Calu3 (cell line): ENCODE results near the gene DMD. TPM values are rescaled to one million over a fixed set of nuclear protein-coding genes. Genes with fewer than 3 reads are reported as not detected.

ENCODE experiments used
- BruUV-seq: library from RNA; stranded (reverse); fragments of 400-500 nt; replicated peaks from 2 replicates; lab custom pipeline; 2021; lab: Mats Ljungman, UMichigan
- CTCF ChIA-PET: fragments of 300-600 bp; sonication (Branson Sonifier 250); formaldehyde crosslinking; loops from one replicate; lab custom pipeline; 2022; ENCODE audit warnings: antibody characterized with exemption; lab: Charles Lee
- DNase-seq: peaks from one replicate; pipeline ENCODE4 v3.0.0; 2022
- H3K27ac Mint-ChIP-seq: one replicate; pipeline ENCODE4 v1.8.0; 2022; ENCODE audit warnings: mixed read lengths; ENCODE audit not compliant: unreplicated experiment
- H3K27me3 Mint-ChIP-seq: one replicate; pipeline ENCODE4 v1.8.0; 2022; ENCODE audit warnings: mixed read lengths; ENCODE audit not compliant: unreplicated experiment
- H3K36me3 Mint-ChIP-seq: one replicate; pipeline ENCODE4 v1.8.0; 2022; ENCODE audit warnings: mild to moderate bottlenecking, moderate library complexity, mixed read lengths; ENCODE audit not compliant: insufficient read depth, unreplicated experiment
- H3K4me1 Mint-ChIP-seq: one replicate; pipeline ENCODE4 v1.8.0; 2022; ENCODE audit warnings: mild to moderate bottlenecking, low read depth, mixed read lengths; ENCODE audit not compliant: unreplicated experiment
- H3K4me3 Mint-ChIP-seq: one replicate; pipeline ENCODE4 v1.8.0; 2022; ENCODE audit warnings: mild to moderate bottlenecking, low read depth, moderate library complexity, mixed read lengths; ENCODE audit not compliant: unreplicated experiment
- H3K9me3 Mint-ChIP-seq: one replicate; pipeline ENCODE4 v1.8.0; 2022; ENCODE audit warnings: low read depth, mixed read lengths; ENCODE audit not compliant: unreplicated experiment
- CTCF ChIP-seq: fragments of 200-600 bp; IDR thresholded peaks from one replicate; pipeline ENCODE4 v1.8.0; 2022; ENCODE audit warnings: antibody characterized with exemption; ENCODE audit not compliant: unreplicated experiment
- intact Hi-C: fragments of 100-400 bp; cut with micrococcal nuclease; formaldehyde crosslinking; loops from one replicate; pipeline ENCODE4 v1.10.0; 2022; ENCODE audit not compliant: unreplicated experiment
- total RNA-seq: library from RNA; stranded (reverse); gene quantifications from 2 replicates; pipeline ENCODE4 v1.2.3, GENCODE V29; 2022

Gene DMD
- total RNA-seq, 1 experiment from 2014 or later, result 11.6 TPM

GRCh38 chrX:31329298-31329697 is 1882.1 kb downstream of the DMD start:
- H3K4me1 Mint-ChIP-seq, result peaks cover 19% of the 10 kb centered on the region
- intact Hi-C loops, result no loop called here

GRCh38 chrX:31323658-31324057 is 1887.7 kb downstream of the DMD start:
- Mint-ChIP-seq H3K9me3 (no peaks in the 10 kb centered on the region), H3K27me3 (no peaks in the 10 kb centered on the region), H3K27ac (no peak overlapping the region), H3K36me3 (no peaks in the 10 kb centered on the region), H3K4me1 (no peaks in the 10 kb centered on the region), H3K4me3 (no peak overlapping the region)
- TF ChIP-seq CTCF, result no peak
- CTCF ChIA-PET, result no interaction called here
- intact Hi-C loops, result no loop called here
- DNase-seq, result no peak
- no TSS peak for BruUV-seq

More at GRCh38 chrX:31329298-31329697, 1882.1 kb downstream of the DMD start:
- Mint-ChIP-seq H3K9me3 (peaks cover 2% of the 10 kb centered on the region), H3K4me3 (no peak overlapping the region), H3K27ac (no peak overlapping the region), H3K27me3 (no peaks in the 10 kb centered on the region), H3K36me3 (no peaks in the 10 kb centered on the region)
- no peak for DNase-seq
- CTCF ChIA-PET, result no interaction called here
- BruUV-seq, result no TSS peak
- TF ChIP-seq CTCF, result no peak

GRCh38 chrX:31320740-31321139 is 1890.6 kb downstream of the DMD start:
- H3K36me3 Mint-ChIP-seq, result no peaks in the 10 kb centered on the region
- no peak for TF ChIP-seq CTCF
- no peak overlapping the region for H3K4me3 Mint-ChIP-seq
- no peaks in the 10 kb centered on the region for H3K27me3 Mint-ChIP-seq
- no peak for DNase-seq
- BruUV-seq, result no TSS peak
- intact Hi-C loops, result no loop called here
- H3K4me1 Mint-ChIP-seq, result no peaks in the 10 kb centered on the region
- no peak overlapping the region for H3K27ac Mint-ChIP-seq
- CTCF ChIA-PET, result no interaction called here
- no peaks in the 10 kb centered on the region for H3K9me3 Mint-ChIP-seq

- CTCF ChIA-PET, result no interaction called here
- BruUV-seq, result no TSS peak
Measured at GRCh38 chrX:31319586-31319985, 1891.8 kb downstream of the DMD start.

More at GRCh38 chrX:31319586-31319985, 1891.8 kb downstream of the DMD start:
- no peak for TF ChIP-seq CTCF
- no peak overlapping the region for H3K4me3 Mint-ChIP-seq
- no peak for DNase-seq
- no peaks in the 10 kb centered on the region for H3K27me3 Mint-ChIP-seq
- no peak overlapping the region for H3K27ac Mint-ChIP-seq
- intact Hi-C loops, result no loop called here
- no peaks in the 10 kb centered on the region for H3K36me3 Mint-ChIP-seq
- H3K9me3 Mint-ChIP-seq, result no peaks in the 10 kb centered on the region
- H3K4me1 Mint-ChIP-seq, result no peaks in the 10 kb centered on the region
